H9 (cell line): Measurements from ENCODE around the gene RARA. TPM values are rescaled to one million over a fixed set of nuclear protein-coding genes. Genes with fewer than 3 reads are reported as not detected.

ENCODE experiments used
- DNase-seq: peaks from one replicate; pipeline ENCODE4 v3.0.0-alpha.2; 2017
- H2AFZ ChIP-seq: one replicate; pipeline ENCODE4 v1.6.1; 2013; ENCODE audit warnings: mild to moderate bottlenecking, low read length, control low read depth, moderate library complexity
- H2AK5ac ChIP-seq: 2 replicates; pipeline ENCODE4 v1.6.1; 2013; ENCODE audit warnings: low read length, control low read depth, mixed read lengths; ENCODE audit not compliant: insufficient read length
- H2BK120ac ChIP-seq: one replicate; pipeline ENCODE4 v1.6.1; 2013; ENCODE audit warnings: low read depth, mild to moderate bottlenecking, low read length, control low read depth, inconsistent platforms; ENCODE audit not compliant: poor library complexity, severe bottlenecking
- H2BK12ac ChIP-seq: 2 replicates; pipeline ENCODE4 v1.6.1; 2013; ENCODE audit warnings: low read length, control low read depth, mixed read lengths, low read depth; ENCODE audit not compliant: insufficient read length
- H2BK15ac ChIP-seq: 2 replicates; pipeline ENCODE4 v1.6.1; 2013; ENCODE audit warnings: low read depth, low read length, control low read depth
- H2BK20ac ChIP-seq: one replicate; pipeline ENCODE4 v1.6.1; 2013; ENCODE audit warnings: low read depth, mild to moderate bottlenecking, low read length, control low read depth, inconsistent platforms; ENCODE audit not compliant: poor library complexity, severe bottlenecking
- H2BK5ac ChIP-seq: 2 replicates; pipeline ENCODE4 v1.6.1; 2013; ENCODE audit warnings: low read length, control low read depth, mixed read lengths; ENCODE audit not compliant: insufficient read length
- H3K14ac ChIP-seq: 2 replicates; pipeline ENCODE4 v1.6.1; 2013; ENCODE audit warnings: low read length, control low read depth; ENCODE audit not compliant: insufficient read depth
- H3K18ac ChIP-seq: 2 replicates; pipeline ENCODE4 v1.6.1; 2013; ENCODE audit warnings: low read depth, mild to moderate bottlenecking, mixed read lengths, low read length, control low read depth; ENCODE audit not compliant: insufficient read length
- H3K23ac ChIP-seq: 2 replicates; pipeline ENCODE4 v1.6.1; 2013; ENCODE audit warnings: low read length, control low read depth, mixed read lengths, low read depth; ENCODE audit not compliant: insufficient read length
- H3K23me2 ChIP-seq: 2 replicates; pipeline ENCODE4 v1.6.1; 2013; ENCODE audit warnings: low read depth, mild to moderate bottlenecking, mixed read lengths, low read length, control low read depth; ENCODE audit not compliant: insufficient read length, poor library complexity, severe bottlenecking
- H3K27ac ChIP-seq: 2 replicates; pipeline ENCODE4 v1.5.1; 2013; ENCODE audit warnings: low read length, control low read depth, mixed read lengths, low read depth; ENCODE audit not compliant: insufficient read length
- H3K27me3 ChIP-seq: 2 replicates; pipeline ENCODE4 v1.6.1; 2013; ENCODE audit warnings: low read length, control low read depth, inconsistent platforms; ENCODE audit not compliant: insufficient read depth
- H3K4ac ChIP-seq: 2 replicates; pipeline ENCODE4 v1.6.1; 2013; ENCODE audit warnings: low read depth, mild to moderate bottlenecking, control low read depth, inconsistent platforms, low read length, moderate library complexity
- H3K4me1 ChIP-seq: 2 replicates; pipeline ENCODE4 v1.6.1; 2013; ENCODE audit warnings: low read length, control low read depth, inconsistent platforms; ENCODE audit not compliant: insufficient read depth
- H3K4me2 ChIP-seq: 2 replicates; pipeline ENCODE4 v1.6.1; 2013; ENCODE audit warnings: low read length, control low read depth, mixed read lengths; ENCODE audit not compliant: insufficient read length, insufficient read depth
- H3K56ac ChIP-seq: 2 replicates; pipeline ENCODE4 v1.6.1; 2013; ENCODE audit warnings: low read depth, mild to moderate bottlenecking, mixed read lengths, low read length, control low read depth; ENCODE audit not compliant: insufficient read length
- H3K79me1 ChIP-seq: 2 replicates; pipeline ENCODE4 v1.6.1; 2013; ENCODE audit warnings: low read depth, mild to moderate bottlenecking, moderate library complexity, low read length, control low read depth, inconsistent platforms; ENCODE audit not compliant: insufficient read depth, poor library complexity, severe bottlenecking
- H3K79me2 ChIP-seq: 2 replicates; pipeline ENCODE4 v1.6.1; 2013; ENCODE audit warnings: low read length, control low read depth, inconsistent platforms; ENCODE audit not compliant: insufficient read depth
- H3K9ac ChIP-seq: 2 replicates; pipeline ENCODE4 v1.6.1; 2013; ENCODE audit warnings: low read length, control low read depth, mixed read lengths; ENCODE audit not compliant: insufficient read length; ENCODE audit errors: extremely low read depth
- H3K9me3 ChIP-seq: one replicate; pipeline ENCODE4 v1.6.1; 2013; ENCODE audit warnings: low read depth, low read length, inconsistent platforms; ENCODE audit not compliant: control insufficient read depth
- H3T11ph ChIP-seq: one replicate; pipeline ENCODE4 v1.6.1; 2013; ENCODE audit warnings: mild to moderate bottlenecking, low read length, control low read depth, inconsistent platforms
- H4K20me1 ChIP-seq: one replicate; pipeline ENCODE4 v1.6.1; 2013; ENCODE audit not compliant: control insufficient read depth, insufficient read length, insufficient read depth
- H4K5ac ChIP-seq: 2 replicates; pipeline ENCODE4 v1.6.1; 2013; ENCODE audit warnings: low read depth, mild to moderate bottlenecking, mixed read lengths, low read length, control low read depth; ENCODE audit not compliant: insufficient read length
- H4K8ac ChIP-seq: replicated peaks from 2 replicates; pipeline ENCODE4 v1.6.1; 2013; ENCODE audit warnings: low read length, control low read depth, mixed read lengths, low read depth; ENCODE audit not compliant: insufficient read length
- H4K91ac ChIP-seq: 2 replicates; pipeline ENCODE4 v1.6.1; 2013; ENCODE audit warnings: low read depth, mild to moderate bottlenecking, moderate library complexity, mixed read lengths, low read length, control low read depth; ENCODE audit not compliant: insufficient read length
- H3K27ac Mint-ChIP-seq, 3 experiments: 2 replicates in 2 of 3; 3 replicates in 1 of 3; pipeline ENCODE4 v1.8.0; 2020 to 2021; ENCODE audit warnings: mixed read lengths in 3 of 3, mild to moderate bottlenecking in 1 of 3, moderate library complexity in 1 of 3
- H3K27me3 Mint-ChIP-seq: 2 replicates; pipeline ENCODE4 v1.8.0; 2021; ENCODE audit warnings: low read depth, mild to moderate bottlenecking, moderate library complexity, mixed read lengths
- H3K36me3 Mint-ChIP-seq, 3 experiments: 2 replicates in 2 of 3; 3 replicates in 1 of 3; pipeline ENCODE4 v1.8.0; 2020 to 2021; ENCODE audit warnings: low read depth in 3 of 3, mixed read lengths in 3 of 3; ENCODE audit not compliant: insufficient read depth in 1 of 3
- H3K4me1 Mint-ChIP-seq, 2 experiments: 2 replicates each; pipeline ENCODE4 v1.8.0; 2020; ENCODE audit warnings: mixed read lengths in 2 of 2
- H3K4me3 Mint-ChIP-seq, 2 experiments: 2 replicates in 1 of 2; 3 replicates in 1 of 2; pipeline ENCODE4 v1.8.0; 2020 to 2021; ENCODE audit warnings: mild to moderate bottlenecking in 2 of 2, mixed read lengths in 2 of 2, moderate library complexity in 1 of 2
- H3K9me3 Mint-ChIP-seq, 2 experiments: 2 replicates in 1 of 2; 3 replicates in 1 of 2; pipeline ENCODE4 v1.8.0; 2020; ENCODE audit warnings: mild to moderate bottlenecking in 2 of 2, mixed read lengths in 2 of 2, moderate library complexity in 1 of 2
- WGBS: extraction: QIAGEN DNeasy Blood & Tissue Kit; methylation state at CpG from one replicate; pipeline ENCODE4 v1.1.7; 2013; ENCODE audit warnings: missing lambda C conversion rate, low lambda C conversion rate, mixed read lengths; ENCODE audit not compliant: insufficient read length; ENCODE audit errors: extremely low coverage; 5-methylcytosine and 5-hydroxymethylcytosine counted together
- total RNA-seq: library from RNA; stranded (reverse); gene quantifications from 2 replicates; pipeline ENCODE4 v1.2.1, GENCODE V29; 2021
- TF ChIP-seq, protein P1 (sequence below): fragments of 200-600 bp; sonication (generic); conservative IDR thresholded peaks from 3 replicates; pipeline ENCODE4 v1.8.0; 2021; ENCODE audit warnings: antibody characterized with exemption, mild to moderate bottlenecking

The RARA gene
- total RNA-seq, 1 experiment from 2014 or later: 17.6 TPM

DNA sequence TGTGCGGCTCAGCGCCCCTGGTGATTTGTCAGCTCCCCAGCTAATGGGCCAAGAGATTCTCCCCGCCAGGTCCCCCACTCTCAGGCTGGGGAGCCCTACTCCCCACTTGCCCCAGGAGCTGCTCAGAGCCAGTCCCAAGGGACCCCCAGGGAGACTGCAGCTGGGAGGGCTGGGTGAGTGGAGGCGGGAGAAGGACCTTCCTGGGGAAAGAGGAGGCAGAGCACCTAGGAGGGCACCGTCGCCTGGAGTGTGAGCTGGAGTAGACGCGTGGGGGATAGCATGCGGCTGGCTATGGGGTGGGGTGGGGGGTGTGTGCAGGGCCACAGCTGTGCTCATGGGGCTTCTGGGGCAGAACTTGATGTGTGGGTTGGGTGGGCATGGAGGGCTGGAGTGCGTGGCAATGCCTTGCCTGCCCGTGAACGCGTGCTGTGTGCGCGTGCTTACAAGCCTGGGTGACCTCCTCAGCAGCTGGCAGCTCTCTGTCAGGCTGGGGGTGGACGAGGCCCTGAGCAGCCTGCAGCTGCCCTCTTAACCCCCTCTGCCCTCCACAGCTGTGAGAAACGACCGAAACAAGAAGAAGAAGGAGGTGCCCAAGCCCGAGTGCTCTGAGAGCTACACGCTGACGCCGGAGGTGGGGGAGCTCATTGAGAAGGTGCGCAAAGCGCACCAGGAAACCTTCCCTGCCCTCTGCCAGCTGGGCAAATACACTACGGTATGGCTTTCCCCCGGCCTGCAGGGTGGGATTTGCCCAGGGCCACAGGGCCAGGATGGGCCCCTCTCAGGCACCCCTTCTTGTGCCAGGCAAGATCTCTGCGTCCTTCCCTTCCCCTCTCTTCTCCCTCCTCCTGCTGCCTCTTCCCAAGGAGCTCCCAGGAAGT is 42.6 kb downstream of the RARA start:
- no peaks in the 10 kb centered on the region for H3K79me2 ChIP-seq
- no peaks in the 10 kb centered on the region; the same call in 1 of the 2 replicates for H3K27me3 ChIP-seq
- Mint-ChIP-seq H3K36me3 (peaks cover 20 to 33% (median 31%) of the 10 kb centered on the region in 3 experiments), H3K9me3 (no peaks in the 10 kb centered on the region), H3K27me3 (peaks cover 57% of the 10 kb centered on the region), H3K4me1 (peaks cover 61 to 68% of the 10 kb centered on the region in 2 experiments), H3K27ac (peak overlapping the region in 1 of 3 experiments; percentile 74; a peak in 1 of 7 replicates), H3K4me3 (peak overlapping the region in 1 of 2 experiments; percentile 23; a peak in 1 of 5 replicates)
- no peaks in the 10 kb centered on the region for H3K79me1 ChIP-seq
- H3K18ac ChIP-seq: no peak overlapping the region
- no peak overlapping the region for H2AK5ac ChIP-seq
- H2BK12ac ChIP-seq: no peak overlapping the region
- H3K23me2 ChIP-seq: no peaks in the 10 kb centered on the region
- DNase-seq: no peak
- no peaks in the 10 kb centered on the region for H4K20me1 ChIP-seq
- H3K4me1 ChIP-seq: peaks cover 5% of the 10 kb centered on the region; the same call in 1 of the 2 replicates
- H4K8ac ChIP-seq: no peak overlapping the region
- no peak overlapping the region for H4K5ac ChIP-seq
- H2BK15ac ChIP-seq: no peak overlapping the region
- no peak overlapping the region for H3K4me2 ChIP-seq
- H3K9ac ChIP-seq: no peak overlapping the region
- H3K4ac ChIP-seq: no peak overlapping the region
- no peak overlapping the region for H2AFZ ChIP-seq
- H3T11ph ChIP-seq: no peak overlapping the region
- no peak overlapping the region for H4K91ac ChIP-seq
- WGBS: no CpG with 5 or more reads among the region's 27 CpGs
- H2BK20ac ChIP-seq: no peak overlapping the region
- TF ChIP-seq, protein P1, sequence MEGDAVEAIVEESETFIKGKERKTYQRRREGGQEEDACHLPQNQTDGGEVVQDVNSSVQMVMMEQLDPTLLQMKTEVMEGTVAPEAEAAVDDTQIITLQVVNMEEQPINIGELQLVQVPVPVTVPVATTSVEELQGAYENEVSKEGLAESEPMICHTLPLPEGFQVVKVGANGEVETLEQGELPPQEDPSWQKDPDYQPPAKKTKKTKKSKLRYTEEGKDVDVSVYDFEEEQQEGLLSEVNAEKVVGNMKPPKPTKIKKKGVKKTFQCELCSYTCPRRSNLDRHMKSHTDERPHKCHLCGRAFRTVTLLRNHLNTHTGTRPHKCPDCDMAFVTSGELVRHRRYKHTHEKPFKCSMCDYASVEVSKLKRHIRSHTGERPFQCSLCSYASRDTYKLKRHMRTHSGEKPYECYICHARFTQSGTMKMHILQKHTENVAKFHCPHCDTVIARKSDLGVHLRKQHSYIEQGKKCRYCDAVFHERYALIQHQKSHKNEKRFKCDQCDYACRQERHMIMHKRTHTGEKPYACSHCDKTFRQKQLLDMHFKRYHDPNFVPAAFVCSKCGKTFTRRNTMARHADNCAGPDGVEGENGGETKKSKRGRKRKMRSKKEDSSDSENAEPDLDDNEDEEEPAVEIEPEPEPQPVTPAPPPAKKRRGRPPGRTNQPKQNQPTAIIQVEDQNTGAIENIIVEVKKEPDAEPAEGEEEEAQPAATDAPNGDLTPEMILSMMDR: no peak
- H2BK120ac ChIP-seq: no peak overlapping the region
- H3K9me3 ChIP-seq: no peaks in the 10 kb centered on the region
- H3K56ac ChIP-seq: no peak overlapping the region
- no peak overlapping the region for H3K27ac ChIP-seq
- no peak overlapping the region for H3K23ac ChIP-seq
- no peak overlapping the region for H2BK5ac ChIP-seq
- no peak overlapping the region for H3K14ac ChIP-seq
